ENCODE measurements around the gene RGS9.

RGS9 gene

DNA sequence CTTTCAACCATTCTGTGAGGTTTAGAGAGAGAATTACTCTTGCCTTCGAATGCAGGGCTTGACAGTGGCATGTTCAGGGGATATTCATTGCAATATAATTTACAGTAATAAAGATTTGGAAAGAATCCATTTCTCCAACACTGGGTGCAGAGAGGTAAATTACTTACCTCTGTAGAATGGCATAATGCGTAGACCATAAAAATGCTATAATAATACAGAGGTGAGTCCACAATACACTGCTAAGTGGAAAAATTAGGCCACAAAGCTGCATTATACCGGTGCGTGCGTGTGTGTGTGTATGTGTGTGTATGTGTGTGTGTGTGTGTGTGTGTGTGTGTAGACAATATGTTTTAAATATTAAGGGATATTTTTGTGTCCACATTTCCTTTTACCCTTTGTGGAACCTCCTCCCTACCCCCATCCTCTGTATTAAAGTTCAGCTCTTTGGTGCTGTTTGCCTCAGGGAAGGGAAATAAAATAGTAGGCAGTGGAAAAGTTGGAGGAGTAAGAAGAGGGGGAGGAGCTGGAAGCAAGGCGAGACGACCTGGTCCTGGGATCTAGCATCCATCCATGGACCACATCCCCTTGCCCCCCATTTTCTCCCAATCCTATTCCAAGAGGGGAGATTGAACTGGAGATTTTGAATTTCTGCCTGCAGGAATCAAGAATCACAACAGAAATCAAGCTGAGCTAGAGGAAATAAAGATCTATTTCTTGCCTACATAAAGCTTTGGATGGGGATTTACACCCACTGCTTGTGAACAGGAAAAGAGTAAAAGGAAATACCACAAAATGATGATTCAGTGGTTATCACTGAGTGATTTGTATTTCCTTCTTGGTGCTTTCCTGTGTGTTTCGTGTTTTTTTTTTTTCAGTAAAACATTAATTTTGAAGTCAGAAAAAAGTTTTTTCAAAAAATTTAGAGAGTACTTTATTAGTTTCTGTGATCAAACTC, 124.8 kb downstream of the RGS9 start:
- peak; percentile 47 for DNase-seq

DNA sequence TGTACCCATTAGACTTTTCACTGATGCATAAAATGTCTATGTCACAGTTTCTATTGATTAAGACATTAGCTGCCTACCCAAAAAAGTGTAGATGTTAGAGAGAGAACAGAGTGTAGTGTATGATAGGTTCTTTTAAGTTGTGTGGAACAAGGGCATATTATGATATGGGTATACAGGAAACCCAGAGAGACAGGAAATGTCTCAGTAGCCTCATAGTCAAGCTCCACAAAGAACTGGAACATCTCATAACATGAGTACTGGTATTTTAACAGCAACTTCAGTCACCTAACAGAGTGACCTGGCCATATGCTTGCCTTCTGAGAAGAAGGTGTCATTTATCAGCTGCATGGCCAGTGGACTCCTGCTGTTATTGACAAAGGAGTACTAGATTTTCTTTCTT, 128.1 kb downstream of the RGS9 start:
- DNase-seq, result no peak

DNA sequence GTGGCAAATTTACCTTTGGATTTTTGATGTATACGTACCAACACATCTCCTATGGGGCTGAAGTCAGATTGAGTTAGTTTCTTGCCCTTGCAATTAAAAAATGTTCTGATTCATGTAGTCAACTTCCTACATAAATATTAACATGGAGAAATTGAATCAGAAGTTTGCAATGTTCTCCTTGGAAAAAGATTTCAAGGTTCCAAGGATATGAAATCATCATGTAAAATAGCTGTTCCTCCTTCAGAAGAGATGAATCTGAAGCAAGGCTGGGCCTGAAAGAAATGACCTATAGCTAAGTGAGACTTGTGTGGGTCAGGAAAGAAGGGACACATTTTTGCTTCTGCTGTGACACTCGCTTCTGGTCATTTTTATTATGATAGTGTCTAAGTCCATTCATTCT, 131.7 kb downstream of the RGS9 start:
- peak; percentile 78 for DNase-seq

DNA sequence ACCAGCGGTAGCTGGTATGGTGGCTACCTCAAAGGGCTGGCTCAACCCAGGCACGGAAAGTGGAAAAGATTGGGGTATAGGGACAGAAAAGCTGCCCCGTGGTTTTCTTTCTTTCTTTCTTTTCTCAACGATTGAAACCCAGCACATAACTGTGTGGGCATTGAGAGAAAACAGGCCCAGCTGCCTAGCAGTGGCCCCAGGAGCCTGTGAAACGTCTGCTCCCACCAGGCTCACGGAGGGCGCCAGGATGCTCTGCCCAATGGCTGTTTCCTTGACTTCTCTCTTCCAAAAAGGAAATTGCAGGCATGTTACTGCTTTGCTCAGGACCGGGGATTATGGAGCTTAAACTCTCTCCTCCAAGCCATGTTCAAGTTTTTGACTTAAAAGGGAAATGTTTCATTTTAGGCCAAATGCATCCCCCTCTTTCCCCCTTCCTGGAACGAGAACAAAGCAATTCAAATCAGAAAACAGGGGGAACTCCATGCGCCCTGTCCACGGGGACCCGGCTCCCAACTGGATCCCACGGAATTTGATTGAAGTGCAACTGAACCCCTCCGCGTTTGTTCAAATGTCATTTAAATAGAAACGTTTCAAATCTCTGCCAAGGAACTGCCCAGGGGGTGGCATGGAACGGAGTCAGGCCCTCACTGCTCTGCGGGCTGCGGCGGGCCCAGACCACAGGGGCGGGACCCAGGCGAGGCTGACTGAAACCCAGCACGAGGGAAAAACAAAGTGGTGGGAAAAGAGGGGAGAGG, 133.5 kb downstream of the RGS9 start:
- no peak for DNase-seq

DNA sequence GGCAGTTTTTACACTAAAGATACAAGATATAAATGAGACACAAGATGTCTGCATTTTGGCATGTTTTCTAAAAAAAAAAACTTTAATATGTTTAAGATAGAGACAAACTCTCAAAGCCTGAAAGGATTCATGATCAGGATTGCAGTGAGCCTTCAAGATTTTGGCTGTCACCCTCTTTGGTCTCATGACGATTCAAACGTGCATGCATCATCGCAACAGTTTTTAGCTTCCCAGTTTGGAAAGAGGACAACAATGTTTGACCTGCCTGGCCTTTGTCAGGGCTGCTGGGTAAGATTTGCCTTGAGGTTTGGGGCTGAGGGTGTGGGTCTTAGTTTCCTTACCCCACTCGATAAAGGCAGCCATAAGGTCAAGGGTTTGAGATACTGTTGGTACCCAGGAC, 134.1 kb downstream of the RGS9 start:
- no peak for DNase-seq

All from fibroblast of skin of back (primary cell).